Skeletal muscle tissue (tissue), 4 donors: ENCODE measurements around the gene HMOX1. TPM values are rescaled to one million over a fixed set of nuclear protein-coding genes. Genes with fewer than 3 reads are reported as not detected.

Source experiments
- H3K27ac ChIP-seq: one replicate; pipeline ENCODE4 v1.7.0; 2013; ENCODE audit warnings: mild to moderate bottlenecking, low read depth, low read length, inconsistent platforms
- H3K27me3 ChIP-seq, 3 donors: one replicate each; pipeline ENCODE4 v1.7.0; 2013; ENCODE audit warnings: low read length in 3 of 3; ENCODE audit not compliant: control insufficient read depth in 3 of 3, insufficient read depth in 3 of 3
- H3K36me3 ChIP-seq, 3 donors: one replicate each; pipeline ENCODE4 v1.7.0; 2013; ENCODE audit warnings: low read length in 3 of 3; ENCODE audit not compliant: control insufficient read depth in 3 of 3, insufficient read depth in 3 of 3
- H3K4me1 ChIP-seq, 3 donors: one replicate each; pipeline ENCODE4 v1.7.0; 2013; ENCODE audit warnings: low read length in 3 of 3, mild to moderate bottlenecking in 3 of 3; ENCODE audit not compliant: control insufficient read depth in 3 of 3, insufficient read depth in 3 of 3
- H3K4me3 ChIP-seq, 3 donors: one replicate each; pipeline ENCODE4 v1.7.0; 2013; ENCODE audit warnings: low read length in 3 of 3
- H3K9ac ChIP-seq, 3 donors: one replicate each; pipeline ENCODE4 v1.7.0; 2013; ENCODE audit warnings: low read length in 3 of 3, mild to moderate bottlenecking in 3 of 3, moderate library complexity in 2 of 3, low read depth in 1 of 3
- H3K9me3 ChIP-seq, 3 donors: one replicate each; pipeline ENCODE4 v1.7.0; 2013; ENCODE audit warnings: low read length in 3 of 3; ENCODE audit not compliant: control insufficient read depth in 3 of 3
- total RNA-seq: library from RNA; depleted of rRNA; stranded (reverse); fragments of >200 nt; gene quantifications from one replicate; pipeline ENCODE4 v1.2.3, GENCODE V29; 2014
- donor health status: Osteomylitis.

Gene HMOX1
- total RNA-seq, 1 donor from 2014 or later: 14.6 TPM

DNA sequence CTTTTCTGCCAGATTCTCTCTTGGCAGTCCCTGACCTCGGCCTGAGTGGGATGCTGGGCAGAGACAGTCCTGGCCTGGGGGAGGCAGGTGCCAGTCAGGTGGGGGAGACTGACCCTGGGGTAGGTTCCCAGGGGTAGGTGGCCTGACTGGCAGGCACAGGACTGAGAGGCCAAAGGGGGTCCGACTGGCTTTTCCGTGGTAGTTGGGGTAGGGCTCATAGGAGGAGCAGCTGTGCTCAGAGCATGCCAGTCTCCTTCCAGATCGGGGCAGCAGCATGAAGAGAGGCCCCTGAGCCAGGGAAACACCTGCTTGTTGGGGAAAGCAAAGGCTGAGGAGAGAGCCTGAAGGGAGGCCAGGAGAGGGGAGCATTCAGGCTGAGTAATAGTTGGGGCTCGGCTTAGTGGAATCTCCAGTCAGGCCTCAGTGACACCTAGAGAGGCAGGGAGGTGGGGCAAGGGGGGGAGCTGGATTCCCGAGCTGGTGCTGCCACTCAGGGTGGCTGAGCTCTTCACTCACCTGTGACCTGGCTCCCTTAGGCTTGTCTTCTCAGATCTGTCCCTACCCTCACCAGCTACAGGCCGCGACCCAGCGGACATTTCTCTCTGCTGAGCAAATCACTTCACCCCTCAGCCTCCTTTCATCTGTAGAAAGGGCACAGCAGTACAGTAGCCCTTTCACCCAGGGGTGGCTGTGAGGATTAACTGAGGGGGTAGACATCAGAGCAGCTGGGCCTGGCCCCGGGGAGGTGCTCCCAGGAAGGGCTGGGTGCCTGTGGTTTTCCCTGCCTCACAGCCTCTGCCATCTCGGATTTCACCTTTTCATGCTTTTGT, 45.3 kb downstream of the HMOX1 start:
- H3K9ac ChIP-seq: peak overlapping the region in 1 of 3 donors; percentile 36
- no peaks in the 10 kb centered on the region for H3K27me3 ChIP-seq
- peaks cover 4 to 19% (median 4%) of the 10 kb centered on the region in 3 donors for H3K4me1 ChIP-seq
- H3K36me3 ChIP-seq: peaks cover 23 to 30% (median 24%) of the 10 kb centered on the region in 3 donors
- H3K9me3 ChIP-seq: no peaks in the 10 kb centered on the region
- peak overlapping the region; percentile 38 for H3K27ac ChIP-seq
- no peak overlapping the region for H3K4me3 ChIP-seq

DNA sequence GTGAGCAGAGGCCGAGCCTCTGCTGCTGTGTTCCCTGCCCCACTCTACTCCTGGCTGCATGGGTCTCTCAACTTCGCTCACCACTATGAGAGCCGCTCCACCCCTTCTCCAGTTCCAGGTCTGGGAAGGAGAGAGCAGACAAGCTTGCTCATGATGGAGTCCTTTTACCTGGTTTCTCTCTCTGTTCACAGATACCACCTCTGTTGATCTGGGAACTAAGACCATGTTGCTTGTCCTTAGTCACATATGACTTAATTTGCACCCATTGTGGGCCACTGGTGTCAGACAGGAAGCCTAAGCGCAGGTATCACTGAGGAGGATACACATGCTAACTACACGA, 45.9 kb downstream of the HMOX1 start:
- H3K9ac ChIP-seq: peak overlapping the region in 1 of 3 donors; percentile 36
- peak overlapping the region; percentile 38 for H3K27ac ChIP-seq
- H3K4me3 ChIP-seq: no peak overlapping the region
- H3K9me3 ChIP-seq: no peaks in the 10 kb centered on the region
- H3K4me1 ChIP-seq: peaks cover 5 to 23% (median 9%) of the 10 kb centered on the region in 3 donors
- no peaks in the 10 kb centered on the region for H3K27me3 ChIP-seq
- peaks cover 17 to 24% (median 18%) of the 10 kb centered on the region in 3 donors for H3K36me3 ChIP-seq

DNA sequence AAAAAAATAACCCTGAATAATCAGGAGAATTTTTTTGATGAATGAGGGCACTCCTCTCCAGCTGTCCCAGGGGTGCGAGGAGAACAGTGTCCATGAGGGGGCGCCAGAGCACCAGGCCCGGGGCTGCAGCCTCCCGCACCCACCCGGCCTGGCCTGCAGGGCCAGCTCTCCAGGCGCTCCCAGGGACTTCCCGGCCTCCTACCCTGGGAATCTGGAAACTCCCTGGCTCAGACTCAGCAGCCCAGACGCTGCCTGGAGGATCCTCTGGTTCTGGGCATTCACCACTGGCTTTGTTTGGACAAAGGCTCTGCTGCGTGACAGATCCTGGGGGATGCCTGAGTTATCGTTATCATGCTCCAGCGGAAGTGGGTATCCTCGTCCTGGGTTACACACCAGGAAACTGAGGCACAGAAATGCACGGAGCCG, 50.0 kb downstream of the HMOX1 start:
- Histone ChIP-seq H3K4me3 (peak overlapping the region in 1 of 3 donors; percentile 5), H3K9ac (peak overlapping the region in 2 of 3 donors; percentile 19 to 50), H3K27ac (peak overlapping the region; percentile 51)

DNA sequence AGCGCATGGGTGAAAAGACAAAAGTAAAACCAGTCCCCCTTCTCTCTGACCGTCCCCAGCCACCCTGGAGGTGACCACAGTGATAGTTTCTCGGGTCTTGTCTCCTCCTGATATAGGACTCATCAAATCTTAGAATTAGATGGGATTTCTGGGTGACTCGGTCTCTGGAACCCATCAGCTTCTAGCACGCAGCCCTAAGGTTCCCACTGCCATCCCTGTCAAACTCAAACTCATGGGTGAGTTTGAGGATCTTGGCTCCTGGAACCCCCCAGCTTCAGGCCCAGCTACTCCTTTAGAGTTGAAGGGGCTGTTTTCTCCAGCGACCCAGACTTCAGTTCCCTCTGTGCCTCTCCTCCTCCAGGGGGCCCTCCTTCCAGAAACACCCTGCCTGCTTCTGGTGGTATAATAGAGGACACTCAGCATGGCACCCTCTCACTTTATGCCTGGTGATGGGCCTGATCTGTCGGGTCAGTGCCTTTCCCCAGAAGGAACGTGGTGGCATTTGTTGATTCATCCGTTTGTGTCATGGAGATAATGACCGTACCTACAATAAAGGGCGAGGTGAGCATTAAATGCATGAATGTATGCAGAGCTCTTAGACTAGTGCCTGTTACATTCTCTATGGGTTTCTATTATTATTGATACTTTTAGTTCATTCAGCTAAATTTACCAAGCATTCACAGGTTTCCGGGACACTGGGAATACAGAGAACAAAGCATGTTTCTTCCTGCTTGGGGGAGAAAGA, 50.8 kb downstream of the HMOX1 start:
- Histone ChIP-seq H3K9me3 (peaks cover 0 to 7% (median 0%) of the 10 kb centered on the region in 3 donors), H3K4me3 (no peak overlapping the region), H3K36me3 (peaks cover 0 to 6% (median 0%) of the 10 kb centered on the region in 3 donors), H3K27ac (peak overlapping the region; percentile 51), H3K4me1 (peaks cover 5 to 12% (median 9%) of the 10 kb centered on the region in 3 donors), H3K9ac (no peak overlapping the region), H3K27me3 (no peaks in the 10 kb centered on the region)

More for the DNA sequence above, 50.0 kb downstream of the HMOX1 start:
- peaks cover 0 to 6% (median 0%) of the 10 kb centered on the region in 3 donors for H3K36me3 ChIP-seq
- peaks cover 0 to 7% (median 0%) of the 10 kb centered on the region in 3 donors for H3K9me3 ChIP-seq
- peaks cover 5 to 20% (median 9%) of the 10 kb centered on the region in 3 donors for H3K4me1 ChIP-seq
- no peaks in the 10 kb centered on the region for H3K27me3 ChIP-seq

DNA sequence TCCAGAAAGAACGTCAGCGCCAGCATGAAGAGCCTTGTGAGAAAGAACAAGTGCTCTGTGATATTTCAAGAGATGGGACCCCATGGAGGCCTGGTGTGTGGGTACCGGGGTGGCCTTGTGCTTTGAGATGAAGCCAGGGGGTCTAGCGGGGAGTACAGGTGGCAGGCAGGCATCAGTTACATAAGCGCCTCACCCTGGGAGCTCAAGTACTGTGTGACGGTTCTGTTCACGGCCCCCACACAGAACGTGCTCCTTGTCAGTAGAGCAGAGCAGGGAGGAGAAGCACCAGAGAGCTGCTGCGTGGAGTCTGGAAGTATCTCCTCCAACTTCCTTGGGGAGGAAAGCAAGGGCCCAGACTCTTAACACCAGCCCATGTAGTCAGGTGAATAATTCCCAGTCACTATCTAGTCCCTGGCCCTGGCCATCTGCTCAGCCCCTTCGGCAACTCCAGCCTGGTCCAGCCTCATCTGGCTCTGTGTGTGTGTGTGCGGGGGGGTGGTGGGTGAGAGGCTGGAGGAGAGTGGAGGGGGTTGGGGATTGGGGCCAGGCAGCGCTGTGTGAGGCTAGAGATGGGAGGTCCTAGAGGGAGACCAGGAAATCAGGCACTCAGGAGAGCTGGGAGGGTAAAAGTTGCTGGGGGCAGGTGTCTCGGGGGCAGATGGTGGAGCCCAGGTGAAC, 51.5 kb downstream of the HMOX1 start:
- H3K27ac ChIP-seq: no peak overlapping the region

DNA sequence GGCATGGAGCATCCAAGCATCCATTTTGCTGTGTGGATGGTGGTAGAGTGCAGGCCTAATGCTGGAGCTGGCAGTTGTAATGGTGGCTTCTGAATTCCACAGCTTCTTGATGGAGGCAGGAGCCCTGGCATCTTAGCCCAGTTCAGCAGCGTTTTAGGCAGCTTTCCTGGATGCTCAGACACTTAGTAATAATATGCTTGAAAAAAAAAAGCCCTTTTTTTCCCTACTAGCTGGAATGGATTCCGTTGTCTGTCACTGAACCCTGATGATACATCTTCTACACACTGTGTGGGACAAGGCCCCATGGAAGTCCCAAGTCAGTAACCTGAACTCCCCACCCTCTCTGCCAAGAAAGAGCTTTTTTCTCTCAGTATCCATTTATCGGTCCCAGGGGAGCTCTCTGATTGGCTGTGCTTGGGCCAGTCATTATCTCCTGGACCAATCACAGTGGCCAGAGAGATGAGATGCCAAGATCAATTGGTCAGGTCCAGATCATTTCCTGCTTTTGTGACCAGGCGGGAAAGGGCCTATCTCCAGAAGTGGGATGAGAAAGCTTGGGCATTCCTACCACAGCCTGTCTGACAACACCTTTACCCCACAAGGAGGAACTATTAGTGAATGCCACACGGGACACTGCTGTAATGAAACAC, 53.3 kb downstream of the HMOX1 start:
- Histone ChIP-seq H3K27ac (no peak overlapping the region), H3K9me3 (peaks cover 0 to 7% (median 0%) of the 10 kb centered on the region in 3 donors), H3K36me3 (peaks cover 0 to 6% (median 0%) of the 10 kb centered on the region in 3 donors), H3K9ac (no peak overlapping the region), H3K4me1 (peaks cover 5 to 9% (median 8%) of the 10 kb centered on the region in 3 donors), H3K4me3 (no peak overlapping the region), H3K27me3 (no peaks in the 10 kb centered on the region)

More for the DNA sequence above, 51.5 kb downstream of the HMOX1 start:
- H3K36me3 ChIP-seq: peaks cover 0 to 6% (median 0%) of the 10 kb centered on the region in 3 donors
- peaks cover 0 to 7% (median 0%) of the 10 kb centered on the region in 3 donors for H3K9me3 ChIP-seq
- H3K4me3 ChIP-seq: no peak overlapping the region
- peaks cover 5 to 9% (median 8%) of the 10 kb centered on the region in 3 donors for H3K4me1 ChIP-seq
- H3K9ac ChIP-seq: no peak overlapping the region
- H3K27me3 ChIP-seq: no peaks in the 10 kb centered on the region

DNA sequence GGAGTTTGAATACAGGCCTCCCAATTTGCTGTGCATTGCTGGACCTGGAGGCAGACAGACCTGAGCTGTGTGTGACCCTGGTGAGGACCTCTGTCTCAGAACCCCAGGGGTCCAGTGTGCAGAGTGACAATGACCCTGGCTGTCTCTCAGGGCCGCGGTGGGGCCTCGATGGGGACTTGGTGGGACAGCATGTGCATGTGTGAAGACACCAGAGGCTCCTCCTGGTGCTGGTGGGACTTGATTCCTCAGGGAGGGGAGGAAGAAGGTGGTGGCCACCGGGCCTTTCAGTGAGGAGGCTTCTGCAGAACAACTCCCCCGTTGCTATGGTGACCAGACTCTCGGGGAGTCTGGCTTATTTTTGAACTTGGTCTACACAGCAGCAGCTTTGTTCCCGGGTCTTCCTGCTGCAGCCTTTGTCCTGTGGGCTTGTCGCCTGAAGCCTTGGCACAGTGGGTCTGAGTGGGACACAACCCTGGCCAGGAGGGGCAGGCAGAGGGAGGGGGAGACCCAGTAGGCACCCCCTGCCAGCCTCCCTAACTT, 54.4 kb downstream of the HMOX1 start:
- Histone ChIP-seq H3K4me1 (peaks cover 5 to 9% (median 8%) of the 10 kb centered on the region in 3 donors), H3K27me3 (no peaks in the 10 kb centered on the region), H3K27ac (no peak overlapping the region), H3K9me3 (peaks cover 0 to 7% (median 0%) of the 10 kb centered on the region in 3 donors), H3K4me3 (no peak overlapping the region), H3K9ac (no peak overlapping the region), H3K36me3 (peaks cover 0 to 6% (median 0%) of the 10 kb centered on the region in 3 donors)

DNA sequence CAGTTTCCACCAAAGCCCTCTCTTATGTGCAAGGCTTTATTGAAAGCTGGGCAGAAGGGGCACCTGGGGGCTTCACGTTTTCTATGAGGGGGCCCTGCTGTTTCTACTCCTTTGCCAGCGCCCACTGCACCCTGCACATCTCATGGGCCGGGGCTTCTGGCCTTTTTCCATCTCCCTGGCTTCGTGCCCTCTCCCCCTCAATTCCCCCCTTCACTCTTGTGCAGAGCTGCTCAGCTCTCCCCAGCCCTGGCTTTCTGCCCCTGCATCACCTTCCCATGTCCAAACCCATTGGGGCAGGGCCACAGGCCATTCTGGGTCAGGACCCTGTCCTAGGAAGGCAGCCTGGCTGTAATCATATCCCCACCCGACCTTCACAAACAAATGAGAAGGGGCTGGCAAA, 55.5 kb downstream of the HMOX1 start:
- H3K9ac ChIP-seq: no peak overlapping the region
- H3K36me3 ChIP-seq: peaks cover 0 to 6% (median 0%) of the 10 kb centered on the region in 3 donors
- peaks cover 0 to 3% (median 2%) of the 10 kb centered on the region in 3 donors for H3K4me1 ChIP-seq
- no peak overlapping the region for H3K4me3 ChIP-seq
- no peak overlapping the region for H3K27ac ChIP-seq
- no peaks in the 10 kb centered on the region for H3K27me3 ChIP-seq
- peaks cover 0 to 7% (median 0%) of the 10 kb centered on the region in 3 donors for H3K9me3 ChIP-seq

DNA sequence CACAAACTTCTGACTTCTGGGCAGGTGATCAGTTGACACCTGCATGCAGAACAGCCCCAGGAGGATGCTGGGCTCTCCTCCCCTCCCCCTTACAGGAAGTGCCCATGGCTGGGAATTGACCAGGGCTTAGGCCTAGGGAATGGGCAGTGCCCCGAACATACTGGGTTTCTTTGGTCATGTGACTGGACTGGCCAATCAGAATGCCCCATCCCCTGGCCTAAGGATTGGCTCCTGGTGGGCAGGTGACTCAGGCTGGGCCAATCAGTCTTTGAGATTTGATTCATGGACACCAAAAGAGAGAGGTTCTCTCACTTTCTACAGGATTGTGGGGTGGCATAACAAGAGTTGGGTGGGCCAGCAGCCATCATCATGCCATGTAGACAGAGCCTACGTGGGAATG, 56.2 kb downstream of the HMOX1 start:
- Histone ChIP-seq H3K36me3 (peaks cover 0 to 6% (median 0%) of the 10 kb centered on the region in 3 donors), H3K27me3 (no peaks in the 10 kb centered on the region), H3K4me1 (no peaks in the 10 kb centered on the region)

More for the DNA sequence above, 56.2 kb downstream of the HMOX1 start:
- Histone ChIP-seq H3K9me3 (peaks cover 0 to 7% (median 0%) of the 10 kb centered on the region in 3 donors), H3K27ac (no peak overlapping the region), H3K4me3 (no peak overlapping the region), H3K9ac (no peak overlapping the region)
